Left renal cortex interstitium (tissue), 4 donors: ENCODE measurements around the gene OTX1. TPM values are rescaled to one million over a fixed set of nuclear protein-coding genes. Genes with fewer than 3 reads are reported as not detected.
"Not testable (repeated sequence)": the region's sequence is repeated elsewhere in the genome, so short reads cannot be mapped to it uniquely, and the experiment has no call there.

Experiments
- DNase-seq, 4 donors: peaks; one replicate each; pipeline ENCODE4 v3.0.0-alpha.2; 2013; ENCODE audit warnings: low read depth in 4 of 4, low spot score in 2 of 4, missing footprints in 1 of 4
- polyA plus RNA-seq, 4 donors: library from polyadenylated mRNA; unstranded; fragments of 120-200 nt; gene quantifications; one replicate each; pipeline ENCODE4 v1.2.1, GENCODE V29; 2013; ENCODE audit not compliant: insufficient read length in 4 of 4

Gene OTX1
- not detected for polyA plus RNA-seq

DNA sequence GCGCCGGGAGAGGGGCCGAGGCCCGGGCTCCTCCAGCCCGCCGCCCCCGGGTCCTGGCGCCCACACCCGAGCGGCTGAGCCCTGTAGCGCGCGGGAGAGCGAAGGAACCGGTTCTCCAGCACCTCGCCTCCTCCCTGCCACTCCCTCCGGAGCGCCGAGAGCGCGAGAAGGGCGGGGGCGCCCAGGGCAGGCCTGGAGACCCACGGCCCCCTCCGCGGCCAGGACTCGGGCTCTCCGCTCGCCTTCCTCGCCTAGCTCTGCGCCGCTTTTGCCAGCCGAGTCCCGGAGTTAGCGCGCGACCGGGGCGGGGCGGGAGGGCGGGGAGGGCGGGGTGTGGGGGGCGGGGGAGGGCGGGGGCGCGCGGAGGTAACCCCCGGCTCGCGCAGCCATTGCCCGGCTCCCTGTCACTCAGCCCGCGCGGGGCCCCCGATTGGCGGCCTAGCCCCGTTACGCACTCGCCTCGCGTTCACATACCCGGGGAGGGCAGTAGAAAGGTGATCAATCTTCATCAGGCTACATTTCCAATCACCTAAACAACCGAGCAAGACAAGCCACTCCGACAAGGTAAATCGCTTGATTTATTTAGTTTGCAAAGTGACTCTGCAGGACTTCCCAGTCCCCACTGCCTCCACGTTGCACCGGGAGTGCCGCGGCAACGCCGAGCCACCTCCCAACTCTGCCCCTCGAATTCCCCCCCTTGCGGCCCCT is at the start of gene OTX1:
Gene OTX1 (plus strand): TSS at position 497 of the 708 bp plus-strand sequence. CDS start 2,161 bp downstream, outside the sequence.
- no peak for DNase-seq

DNA sequence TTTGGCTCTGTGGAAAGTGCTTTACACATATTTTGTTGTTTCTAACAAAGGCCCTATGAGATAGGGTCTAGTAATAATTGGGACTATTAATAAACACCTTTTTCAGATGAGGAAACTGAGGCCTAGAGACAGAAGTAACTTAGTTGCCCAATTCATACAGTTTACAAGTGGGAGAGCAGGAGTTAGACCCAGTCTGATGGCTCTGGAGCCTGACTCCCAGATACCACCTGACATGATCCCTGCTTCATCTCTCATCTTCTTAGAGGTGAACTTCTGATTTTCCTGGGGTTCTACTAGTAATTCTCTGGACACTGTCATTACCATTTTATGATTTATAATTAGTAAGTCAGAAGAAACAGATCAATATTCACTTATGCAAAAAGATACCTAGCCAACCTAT is 49.1 kb upstream of the OTX1 start:
- DNase-seq = no peak

DNA sequence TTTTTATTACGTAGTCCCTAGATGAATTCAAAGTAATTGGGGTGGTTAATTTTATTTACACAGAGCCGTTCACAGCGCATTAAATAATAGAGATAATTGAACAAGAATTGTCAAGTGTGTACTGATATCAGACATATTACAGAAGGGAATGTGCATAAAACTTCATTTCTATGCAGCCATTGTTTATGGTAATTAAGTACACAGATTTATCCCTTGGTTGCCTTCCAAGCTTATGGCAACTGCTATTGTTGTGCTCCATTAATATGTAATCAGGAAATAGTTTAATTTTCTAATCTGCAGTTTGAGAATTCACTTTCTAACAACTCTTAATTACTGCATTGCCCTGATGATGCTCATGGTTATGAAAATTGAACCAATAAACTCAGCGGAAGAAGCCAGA is 47.3 kb upstream of the OTX1 start:
- DNase-seq = no peak

DNA sequence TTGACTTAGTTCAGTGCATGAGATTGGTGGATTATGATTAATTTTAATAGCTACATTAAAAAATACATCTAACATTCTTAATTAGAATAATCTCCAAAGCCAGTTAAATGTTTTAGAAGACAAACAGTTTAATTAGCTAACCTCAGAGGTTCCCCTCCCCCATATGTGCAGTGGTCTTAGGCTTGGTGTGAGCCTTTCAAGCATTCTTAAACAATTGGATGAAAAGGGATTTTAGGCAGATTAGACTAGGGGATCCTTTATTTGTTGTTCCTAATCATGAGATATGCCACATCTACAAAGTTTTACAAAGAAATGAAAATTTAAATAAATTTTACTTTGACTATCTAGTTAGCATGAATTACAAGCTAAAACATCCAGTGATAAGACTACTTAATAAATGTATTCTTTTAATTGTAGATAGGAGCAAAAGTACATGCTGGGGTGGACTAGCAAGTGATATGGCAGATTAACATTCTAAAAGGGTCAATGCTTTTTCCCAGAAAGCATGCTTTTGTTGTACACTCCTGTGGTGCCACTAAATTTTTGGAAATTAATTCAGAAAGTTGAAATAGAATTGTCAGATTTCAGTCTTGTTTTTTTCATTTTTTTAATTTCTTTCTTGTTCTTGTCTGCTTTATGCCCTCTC is 42.7 kb upstream of the OTX1 start:
- DNase-seq = no peak

DNA sequence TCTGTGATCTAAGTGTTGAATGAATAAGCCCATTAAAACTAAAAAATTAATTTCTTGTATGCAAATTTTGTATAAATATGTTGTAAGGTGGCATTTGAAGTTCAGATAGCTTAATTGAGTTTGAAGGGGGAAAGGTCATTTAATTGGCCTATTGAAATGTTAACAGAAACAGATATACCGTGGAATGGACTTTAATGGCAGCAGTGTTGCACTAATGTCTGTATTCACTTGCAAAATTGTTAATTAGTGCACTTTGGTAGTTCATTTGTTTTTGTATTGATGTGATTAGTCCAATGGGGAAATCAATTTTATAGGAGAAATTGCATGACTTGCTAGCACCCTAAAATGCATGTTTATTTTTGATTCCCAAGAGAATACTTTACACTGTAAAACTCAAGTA is 41.8 kb upstream of the OTX1 start:
- DNase-seq = no peak

DNA sequence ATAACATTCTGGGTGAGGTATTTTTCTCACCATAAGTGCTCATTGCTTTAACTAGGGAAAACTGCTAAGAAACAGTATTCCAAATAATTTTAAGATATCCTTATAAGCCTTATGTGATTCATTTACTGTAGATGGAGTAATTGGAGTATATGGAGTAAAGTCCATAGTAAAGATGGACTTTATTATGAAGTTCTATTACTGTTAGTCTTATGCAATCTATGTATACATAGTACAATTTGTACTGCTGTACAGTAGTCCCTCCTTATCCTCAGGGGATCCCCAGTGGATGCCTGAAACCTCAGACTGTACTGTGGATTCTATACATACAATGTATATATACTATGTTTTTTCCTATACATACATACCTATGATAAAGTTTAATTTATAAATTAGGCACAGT is 41.1 kb upstream of the OTX1 start:
- no peak for DNase-seq

DNA sequence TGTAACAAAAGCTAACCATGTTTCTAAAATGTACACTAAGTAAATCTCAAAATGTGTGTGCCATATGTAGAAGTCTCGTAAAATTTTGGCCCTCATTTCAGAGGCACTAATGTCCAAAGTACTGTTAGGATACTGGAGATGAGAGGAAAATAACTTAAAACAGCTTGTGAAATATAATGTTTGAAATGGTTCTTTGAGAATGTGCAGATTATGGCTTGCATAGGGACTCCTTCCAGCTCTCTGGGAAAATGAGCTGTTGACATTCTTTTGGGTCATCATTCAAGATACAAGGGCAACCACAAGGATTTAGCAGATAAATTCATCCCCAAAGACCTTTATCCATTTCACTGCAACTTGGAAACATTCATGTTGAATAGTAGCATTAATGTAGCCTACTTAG is 38.1 kb upstream of the OTX1 start:
- no peak for DNase-seq

DNA sequence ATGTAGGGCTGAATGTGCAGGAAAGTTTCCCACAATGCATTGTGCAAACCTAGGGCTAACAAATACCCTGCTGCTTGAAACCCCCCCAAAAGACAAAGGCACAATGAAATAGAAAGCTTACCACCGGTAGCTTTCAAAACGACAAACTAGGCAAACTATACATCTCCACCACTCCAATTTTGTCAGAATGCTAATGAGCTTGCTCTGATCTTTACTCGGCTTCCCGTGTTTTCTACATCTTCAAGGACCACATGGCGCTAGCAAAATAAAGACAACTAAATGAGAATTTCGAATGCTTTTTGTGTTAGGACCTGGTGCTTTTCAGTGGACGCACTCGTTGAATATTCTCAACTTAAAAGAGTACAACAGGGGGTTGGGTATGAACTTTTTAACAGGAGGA is 37.2 kb upstream of the OTX1 start:
- DNase-seq = no peak

DNA sequence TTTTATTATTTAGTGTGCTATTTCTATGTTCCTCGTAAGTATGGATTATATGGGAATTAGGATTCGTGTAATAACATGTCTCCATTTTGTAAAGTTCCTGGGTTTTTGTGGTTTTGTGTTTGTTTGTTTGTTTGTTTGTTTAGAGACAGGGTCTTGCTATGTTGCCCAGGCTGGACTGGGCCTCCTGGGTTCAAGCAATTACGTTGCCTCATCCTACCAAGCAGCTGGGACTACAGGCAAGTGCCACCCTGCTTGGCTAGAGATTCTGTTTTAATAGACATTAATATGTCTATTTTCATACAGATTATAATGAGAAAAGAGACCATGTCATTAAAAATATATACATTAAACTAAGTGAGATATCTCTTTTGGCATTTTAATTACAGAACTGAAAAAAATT is 35.2 kb upstream of the OTX1 start:
- no peak for DNase-seq

DNA sequence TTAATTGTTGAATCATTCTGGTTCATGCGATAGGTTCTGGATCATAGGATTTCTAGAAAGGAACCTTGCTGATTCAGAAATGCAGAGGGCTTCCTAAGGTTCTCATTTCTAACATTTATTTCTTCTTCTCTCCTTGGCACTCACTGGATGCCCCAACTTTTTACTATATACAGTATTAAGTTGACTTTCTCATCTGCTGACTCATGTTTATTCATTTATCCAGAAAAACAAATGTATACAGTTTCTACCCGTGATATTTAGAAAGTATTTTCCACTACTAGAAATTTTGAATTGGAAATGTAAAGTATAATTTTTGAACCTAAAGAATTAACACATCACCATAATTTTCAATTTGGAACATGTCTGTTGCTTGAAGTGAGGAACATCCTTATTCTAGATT is 32.2 kb upstream of the OTX1 start:
- DNase-seq = no peak

DNA sequence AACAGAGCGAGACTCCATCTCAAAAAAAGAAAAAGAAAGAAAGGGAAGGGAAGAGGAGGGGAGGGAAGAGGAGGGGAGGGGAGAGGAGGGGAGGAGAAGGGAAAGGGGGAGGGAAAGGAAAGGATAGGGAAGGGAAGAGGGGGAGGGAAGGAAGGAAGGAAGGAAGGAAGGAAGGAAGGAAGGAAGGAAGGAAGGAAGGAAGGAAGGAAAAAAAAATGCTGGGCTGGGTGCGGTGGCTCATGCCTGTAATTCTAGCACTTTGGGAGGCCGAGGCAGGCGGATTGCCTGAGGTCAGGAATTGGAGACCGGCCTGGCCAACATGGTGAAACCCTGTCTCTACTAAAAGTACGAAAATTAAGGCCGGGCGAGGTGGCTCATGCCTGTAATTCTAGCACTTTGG is 30.9 kb upstream of the OTX1 start:
- DNase-seq = not testable (repeated sequence)

DNA sequence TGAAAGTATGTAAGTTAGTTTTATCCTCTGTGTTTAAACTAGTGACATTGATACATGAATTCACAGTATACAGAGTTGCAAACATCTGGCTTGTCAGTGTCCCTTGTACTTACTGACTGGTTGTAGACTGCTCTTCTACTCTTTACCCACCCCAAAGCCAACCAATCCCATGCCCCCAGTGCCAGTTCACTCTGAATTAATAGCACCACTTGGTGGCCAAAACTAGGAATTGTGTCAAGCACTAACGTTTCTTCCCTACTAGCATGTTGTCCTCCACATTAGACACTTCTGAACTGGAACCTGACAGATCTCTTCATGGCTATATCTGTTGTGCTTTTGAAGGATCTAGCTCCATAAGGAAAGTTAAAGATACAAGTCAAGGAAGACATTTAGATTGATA is 27.2 kb upstream of the OTX1 start:
- no peak for DNase-seq

DNA sequence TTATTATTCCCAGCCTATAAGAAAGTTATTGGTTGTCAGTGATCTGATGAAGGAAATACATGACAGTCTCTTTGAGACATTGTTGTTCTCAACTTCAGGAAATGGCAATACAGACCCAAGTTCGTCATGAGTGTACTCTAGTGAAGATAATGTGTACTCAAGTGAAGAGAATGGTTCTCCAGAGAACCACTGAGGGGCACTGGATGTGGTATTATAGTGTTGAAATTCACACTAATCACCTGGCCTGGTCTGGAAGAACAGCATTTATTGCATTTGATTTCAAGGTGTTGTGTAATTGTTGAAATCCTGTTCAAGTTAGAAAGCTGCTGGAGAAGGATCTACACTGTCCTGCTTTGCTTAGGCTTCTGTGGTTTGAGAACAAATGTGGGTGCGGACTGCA is 23.4 kb upstream of the OTX1 start:
- no peak for DNase-seq

DNA sequence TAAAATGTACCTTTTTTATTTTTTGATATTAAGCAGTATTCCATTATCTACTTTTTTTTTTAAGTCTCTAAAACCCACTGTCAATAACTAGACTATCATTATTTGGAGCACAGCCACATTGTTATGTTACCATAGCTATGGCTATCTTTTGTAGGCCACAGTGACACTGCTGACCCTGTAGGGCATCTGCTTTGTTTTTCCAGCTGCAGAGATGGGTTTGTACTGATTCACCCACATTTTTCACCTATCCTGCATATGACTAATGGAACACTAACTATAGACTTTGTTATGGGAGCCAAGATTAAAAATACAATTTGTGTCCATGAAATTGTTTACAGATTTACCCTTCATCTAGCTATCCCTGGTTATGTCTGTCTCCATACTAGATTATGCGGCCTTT is 21.6 kb upstream of the OTX1 start:
- DNase-seq = no peak

DNA sequence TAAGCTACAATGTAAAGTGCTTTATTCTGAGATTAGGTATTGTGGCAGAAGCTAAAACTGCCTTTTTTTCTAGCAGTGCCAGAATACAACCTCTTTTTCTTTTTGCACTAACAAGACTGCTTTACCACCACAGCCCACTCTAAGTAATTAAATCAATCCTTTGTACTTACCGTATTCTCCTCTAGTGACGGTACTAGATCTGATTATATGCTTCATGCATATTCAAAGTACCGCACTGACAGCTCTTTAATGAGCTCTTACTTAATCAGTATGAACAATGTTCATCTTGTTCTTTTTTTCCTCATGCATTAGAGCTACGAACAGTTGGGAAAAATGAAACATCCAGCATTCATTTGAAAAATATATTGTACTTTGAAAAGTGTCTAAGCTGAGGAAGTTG is 16.1 kb upstream of the OTX1 start:
- DNase-seq = no peak

DNA sequence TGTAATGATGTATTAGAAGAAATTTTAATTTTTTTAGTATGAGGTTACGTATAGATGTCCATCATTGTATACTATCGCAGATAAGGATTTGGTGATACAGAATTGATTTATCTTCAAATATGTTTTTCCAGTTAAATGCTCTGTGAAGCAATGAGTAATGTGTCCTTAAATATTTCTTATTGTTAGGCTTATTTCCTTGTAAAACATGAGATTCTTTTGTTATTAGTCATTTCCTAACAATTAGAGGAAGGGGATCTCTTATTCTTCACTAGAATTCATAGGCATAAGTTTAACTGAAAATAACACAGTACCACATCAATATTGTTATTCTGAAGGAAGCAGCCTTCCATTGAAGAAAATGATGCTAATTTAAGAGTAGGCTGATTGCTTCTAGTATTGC is 15.5 kb upstream of the OTX1 start:
- DNase-seq = no peak

DNA sequence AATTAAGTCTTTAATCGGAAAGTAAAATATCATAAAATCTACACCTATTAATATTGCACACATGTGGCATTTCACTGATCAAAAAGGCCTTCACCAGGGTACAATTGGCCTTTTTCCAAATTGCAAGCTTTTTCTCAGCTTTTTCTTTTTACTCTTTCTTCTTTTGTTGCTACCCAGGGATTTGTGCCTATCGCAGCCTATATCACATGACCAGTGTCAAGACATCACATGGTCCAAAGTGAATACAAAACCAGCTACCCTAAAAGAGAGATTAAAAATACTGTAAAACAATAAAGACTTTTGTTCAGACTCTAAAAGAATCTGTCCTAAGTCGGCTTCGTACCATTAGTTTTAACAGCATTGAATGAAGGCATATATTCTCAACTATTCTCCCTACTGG is 15.0 kb upstream of the OTX1 start:
- no peak for DNase-seq

DNA sequence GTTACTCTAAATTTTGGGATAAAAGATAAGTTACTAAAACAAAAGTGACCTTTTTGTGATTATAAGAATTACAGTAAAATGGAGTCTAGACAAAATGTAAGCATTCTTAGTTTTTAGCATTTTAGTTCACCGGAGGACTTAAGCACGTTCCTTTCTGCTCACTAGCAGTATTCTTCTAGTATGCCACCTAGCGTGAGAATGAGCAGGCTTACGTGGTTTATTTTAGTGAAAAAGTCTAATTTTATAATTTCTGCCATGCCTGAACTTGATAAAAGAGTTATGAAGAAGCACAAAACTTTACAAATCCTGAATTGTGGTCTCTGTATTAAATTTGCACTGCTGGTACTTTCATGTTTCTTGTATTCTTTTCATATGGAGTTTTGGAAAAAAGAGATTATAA is 12.6 kb upstream of the OTX1 start:
- no peak for DNase-seq

DNA sequence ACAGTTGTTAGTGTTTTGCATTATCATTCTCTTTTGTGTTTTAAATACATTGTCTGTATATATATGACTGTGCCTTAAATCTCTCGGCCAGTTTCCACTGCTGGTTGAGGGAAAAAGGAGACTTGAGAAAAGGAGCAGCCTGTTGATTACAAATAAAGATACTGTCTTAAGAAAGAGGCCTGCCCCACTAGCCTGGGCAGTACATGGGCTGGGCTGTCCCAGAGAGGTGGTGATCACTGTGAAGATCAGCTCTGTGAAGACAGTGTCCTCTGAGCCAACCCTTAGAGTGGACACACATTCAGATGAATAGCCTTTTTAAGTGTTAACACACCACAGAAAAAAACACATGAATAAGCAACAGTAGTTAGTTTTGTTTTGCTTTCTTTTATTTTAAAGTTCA is 10.0 kb upstream of the OTX1 start:
- DNase-seq = no peak

DNA sequence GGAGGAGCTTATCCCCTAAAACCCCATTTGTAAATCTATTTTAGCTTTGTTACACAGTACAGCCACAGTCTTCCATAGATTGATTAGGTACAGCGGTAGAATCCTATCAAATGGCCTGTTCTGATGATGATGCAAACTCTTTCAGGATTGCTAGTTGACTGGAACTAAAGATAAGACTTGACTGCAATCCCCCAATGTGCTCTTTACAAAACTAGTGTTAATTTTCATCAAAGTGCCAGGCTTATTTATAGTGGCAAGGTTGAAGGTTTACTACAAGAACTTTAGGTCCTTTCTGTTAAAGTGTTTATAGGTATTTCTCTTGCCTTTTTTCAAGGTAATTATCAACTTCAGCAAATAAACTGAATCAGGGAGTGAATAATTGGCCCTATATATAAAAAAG is 9.0 kb upstream of the OTX1 start:
- no peak for DNase-seq

DNA sequence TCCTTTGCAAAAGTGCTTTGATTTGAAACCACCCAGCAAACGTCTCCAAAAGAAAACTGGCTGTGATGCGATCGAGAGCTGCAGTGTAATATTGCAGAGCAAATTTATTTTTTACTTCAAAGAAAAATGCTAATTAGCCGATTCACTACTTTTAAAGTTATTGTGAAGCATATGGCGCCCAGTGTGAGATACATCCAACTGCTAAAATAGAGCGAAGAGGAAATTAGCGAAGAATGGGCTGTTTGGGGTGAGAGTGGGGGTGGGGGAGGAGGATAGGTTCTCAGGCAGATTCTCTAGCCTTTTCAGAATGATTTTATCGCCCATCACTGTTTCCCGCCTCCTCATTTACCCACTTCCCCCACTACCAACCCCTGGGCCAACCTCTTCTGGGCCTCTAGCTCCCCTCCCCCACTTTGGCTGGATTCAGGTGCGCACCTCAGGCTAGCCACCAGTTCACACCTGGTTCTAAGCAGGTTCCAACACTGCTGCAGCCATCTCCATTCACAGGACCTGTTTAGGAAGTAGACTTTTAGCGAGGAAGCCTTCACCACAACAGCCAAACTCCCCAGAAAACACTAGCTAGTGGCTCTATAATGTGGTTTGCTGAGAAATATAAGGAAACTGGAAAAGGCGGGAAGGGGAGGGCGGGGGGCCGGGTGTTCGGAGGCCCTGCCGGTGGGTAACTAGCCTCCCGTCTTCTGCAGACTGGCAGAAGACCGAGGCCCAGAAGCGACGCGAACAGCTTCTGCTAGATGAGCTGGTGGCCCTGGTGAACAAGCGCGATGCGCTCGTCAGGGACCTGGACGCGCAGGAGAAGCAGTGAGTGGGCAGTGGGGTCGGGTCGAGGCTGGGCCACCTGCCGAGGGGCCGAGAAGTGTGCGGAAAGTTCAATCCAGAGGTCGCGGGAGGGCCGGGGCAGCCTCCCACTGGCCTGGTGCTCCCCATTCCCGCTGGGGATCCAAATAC is 6.0 kb upstream of the OTX1 start:
- DNase-seq = no peak

DNA sequence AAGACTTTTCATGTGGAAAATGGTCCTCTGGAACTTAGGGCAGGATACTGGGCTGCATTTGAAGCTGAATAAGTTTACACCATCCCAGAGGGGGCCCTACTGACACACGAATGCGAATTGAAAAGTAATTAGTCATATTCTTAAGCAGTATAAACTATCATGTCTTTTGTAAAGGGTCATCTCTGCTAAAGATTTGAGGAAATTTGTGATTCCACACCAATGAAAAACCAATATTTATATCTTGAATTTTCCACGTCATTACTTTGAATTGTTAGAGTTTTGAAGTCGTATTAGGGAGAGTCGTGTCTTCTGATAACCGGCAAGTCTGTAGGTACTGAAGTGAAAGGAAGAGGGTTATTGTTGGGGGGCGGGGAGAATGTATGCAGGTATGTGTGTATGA is 4.1 kb upstream of the OTX1 start:
- no peak for DNase-seq
